AG04450 (cell line): ENCODE measurements around the gene CHCHD3. TPM values are rescaled to one million over a fixed set of nuclear protein-coding genes. Genes with fewer than 3 reads are reported as not detected.

Experiments used
- CTCF ChIA-PET: fragments of 300-600, 350-600 bp; formaldehyde crosslinking; extraction: SDS; loops from one replicate; lab custom pipeline; 2022; ENCODE audit warnings: antibody characterized with exemption, inconsistent platforms; lab: Charles Lee
- POLR2A ChIA-PET: fragments of 350-600 bp; formaldehyde crosslinking; extraction: SDS; loops from one replicate; lab custom pipeline; 2021; ENCODE audit warnings: antibody characterized with exemption, inconsistent platforms; lab: Yijun Ruan, JAX
- DNase-seq: peaks from one replicate; pipeline ENCODE4 v3.0.0-alpha.2; 2011; ENCODE audit warnings: low read depth, low spot score
- H3K27ac ChIP-seq: one replicate; pipeline ENCODE4 v1.5.1; 2012; ENCODE audit warnings: low read depth, low read length, control low read depth
- H3K27me3 ChIP-seq: one replicate; pipeline ENCODE4 v1.6.0; 2012; ENCODE audit warnings: low read length; ENCODE audit not compliant: control insufficient read depth, insufficient read depth
- H3K4me3 ChIP-seq: 2 replicates; pipeline ENCODE4 v1.5.1; 2011; ENCODE audit warnings: mild to moderate bottlenecking, low read depth, low read length, control low read depth
- H3K9me3 ChIP-seq: 2 replicates; pipeline ENCODE4 v1.5.1; 2012; ENCODE audit warnings: low read length; ENCODE audit not compliant: control insufficient read depth, insufficient read depth
- polyA plus RNA-seq: library from polyadenylated mRNA; depleted of rRNA; stranded (reverse); fragments of >200 nt; gene quantifications from 2 replicates; pipeline ENCODE4 v1.2.3, GENCODE V29; 2011
- TF ChIP-seq, protein P1 (sequence below): IDR thresholded peaks from 2 replicates; pipeline ENCODE4 v1.5.1; 2011; ENCODE audit warnings: low read depth, low read length, control low read depth, inconsistent platforms

The CHCHD3 gene
- polyA plus RNA-seq, 1 experiment, result 77.8 TPM

DNA sequence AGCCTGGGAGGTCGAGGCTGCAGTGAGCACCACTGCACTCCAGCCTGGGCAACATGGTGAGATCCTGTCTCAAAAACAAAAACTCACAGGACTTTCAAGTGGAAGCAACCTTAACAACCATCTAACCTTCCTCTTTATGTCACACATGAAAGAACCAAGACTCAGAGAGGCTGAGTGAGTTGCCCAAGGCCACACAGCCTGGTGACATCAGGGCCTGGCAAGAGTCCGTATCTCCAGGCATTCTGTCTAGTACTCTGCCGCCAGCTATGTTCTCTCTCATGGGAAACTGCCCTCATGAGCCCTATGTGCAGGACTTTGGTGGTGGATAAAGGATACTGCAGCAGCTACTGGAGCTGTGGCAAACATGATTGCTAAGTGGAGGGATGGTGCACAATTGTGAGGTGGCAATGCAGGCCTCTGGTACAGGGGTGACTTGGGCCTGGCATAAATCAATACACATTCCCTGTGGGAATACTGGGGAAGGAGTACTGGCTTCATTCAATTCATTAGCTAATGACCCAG lies 10.1 kb upstream of the CHCHD3 start:
- Histone ChIP-seq H3K27ac (no peak overlapping the region), H3K27me3 (peaks cover 4% of the 10 kb centered on the region), H3K4me3 (no peak overlapping the region), H3K9me3 (no peaks in the 10 kb centered on the region)
- CTCF ChIA-PET, result no interaction called here
- TF ChIP-seq, protein P1, sequence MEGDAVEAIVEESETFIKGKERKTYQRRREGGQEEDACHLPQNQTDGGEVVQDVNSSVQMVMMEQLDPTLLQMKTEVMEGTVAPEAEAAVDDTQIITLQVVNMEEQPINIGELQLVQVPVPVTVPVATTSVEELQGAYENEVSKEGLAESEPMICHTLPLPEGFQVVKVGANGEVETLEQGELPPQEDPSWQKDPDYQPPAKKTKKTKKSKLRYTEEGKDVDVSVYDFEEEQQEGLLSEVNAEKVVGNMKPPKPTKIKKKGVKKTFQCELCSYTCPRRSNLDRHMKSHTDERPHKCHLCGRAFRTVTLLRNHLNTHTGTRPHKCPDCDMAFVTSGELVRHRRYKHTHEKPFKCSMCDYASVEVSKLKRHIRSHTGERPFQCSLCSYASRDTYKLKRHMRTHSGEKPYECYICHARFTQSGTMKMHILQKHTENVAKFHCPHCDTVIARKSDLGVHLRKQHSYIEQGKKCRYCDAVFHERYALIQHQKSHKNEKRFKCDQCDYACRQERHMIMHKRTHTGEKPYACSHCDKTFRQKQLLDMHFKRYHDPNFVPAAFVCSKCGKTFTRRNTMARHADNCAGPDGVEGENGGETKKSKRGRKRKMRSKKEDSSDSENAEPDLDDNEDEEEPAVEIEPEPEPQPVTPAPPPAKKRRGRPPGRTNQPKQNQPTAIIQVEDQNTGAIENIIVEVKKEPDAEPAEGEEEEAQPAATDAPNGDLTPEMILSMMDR, result no peak
- POLR2A ChIA-PET, result no interaction called here
- DNase-seq, result no peak

DNA sequence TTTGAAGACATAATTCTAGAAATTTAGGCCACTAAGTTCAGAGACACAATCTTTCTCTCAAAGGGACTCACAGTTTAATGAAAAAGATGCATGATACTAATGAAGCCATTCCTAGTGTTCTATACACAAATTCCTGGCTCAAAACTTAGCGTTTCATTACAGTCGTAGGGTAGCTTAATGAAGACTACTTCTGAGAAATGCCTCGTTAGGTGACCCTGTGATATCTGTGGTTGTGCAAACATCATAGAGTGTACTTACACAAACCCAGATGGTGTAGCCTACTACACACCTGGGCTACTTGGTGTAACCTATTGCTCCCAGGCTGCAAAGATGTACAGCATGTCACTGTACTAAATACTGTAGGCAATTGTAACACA lies 488 bp upstream of the CHCHD3 start:
- Histone ChIP-seq H3K4me3 (no peak overlapping the region), H3K9me3 (peaks cover 2% of the 10 kb centered on the region; the same call in 1 of the 2 replicates), H3K27ac (no peak overlapping the region), H3K27me3 (no peaks in the 10 kb centered on the region)
- TF ChIP-seq, protein P1, result no peak
- no peak for DNase-seq
- ChIA-PET CTCF (interaction anchor here (1.2 to 1.4 kb wide), 2 partner anchors 352 to 772 kb away, joined by 3 to 4 read pairs; no protein-coding TSS in a partner anchor), POLR2A (interaction anchor here (0.6 to 1.0 kb wide), 3 partner anchors 17 to 56 kb away, joined by 3 to 5 read pairs (median 3); no protein-coding TSS in a partner anchor)

DNA sequence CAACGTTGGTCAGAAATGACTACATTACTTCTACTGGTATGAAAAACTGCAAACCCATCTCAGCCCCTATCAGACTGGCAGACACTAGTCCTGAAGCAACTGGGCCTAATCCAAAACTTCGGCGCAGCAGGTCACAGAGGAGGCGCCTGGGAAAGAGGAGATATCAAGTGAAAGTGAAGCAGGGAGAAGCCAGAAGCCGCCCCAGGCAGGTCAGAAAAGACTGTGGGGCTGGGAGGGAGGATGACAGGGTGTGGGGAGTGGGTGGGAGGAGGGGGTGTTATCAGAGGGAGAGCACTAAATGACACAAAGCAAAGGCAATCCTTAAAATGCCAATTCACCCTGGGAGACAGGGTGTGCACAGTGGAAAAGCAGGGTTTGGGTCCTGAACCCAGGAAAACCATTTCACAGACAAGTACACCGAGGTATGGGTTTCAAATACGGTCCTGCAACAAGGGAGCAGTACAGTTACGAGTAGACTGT lies 731 bp downstream of the CHCHD3 start:
- Histone ChIP-seq H3K27ac (no peak overlapping the region), H3K27me3 (no peaks in the 10 kb centered on the region), H3K9me3 (peaks cover 2% of the 10 kb centered on the region; the same call in 1 of the 2 replicates), H3K4me3 (peak overlapping the region; percentile 92)
- TF ChIP-seq, protein P1, result no peak
- ChIA-PET POLR2A (interaction anchor here (1.0 kb wide), 1 partner anchor 29 kb away, joined by 5 read pairs; no protein-coding TSS in a partner anchor), CTCF (no interaction called here)
- DNase-seq, result no peak

DNA sequence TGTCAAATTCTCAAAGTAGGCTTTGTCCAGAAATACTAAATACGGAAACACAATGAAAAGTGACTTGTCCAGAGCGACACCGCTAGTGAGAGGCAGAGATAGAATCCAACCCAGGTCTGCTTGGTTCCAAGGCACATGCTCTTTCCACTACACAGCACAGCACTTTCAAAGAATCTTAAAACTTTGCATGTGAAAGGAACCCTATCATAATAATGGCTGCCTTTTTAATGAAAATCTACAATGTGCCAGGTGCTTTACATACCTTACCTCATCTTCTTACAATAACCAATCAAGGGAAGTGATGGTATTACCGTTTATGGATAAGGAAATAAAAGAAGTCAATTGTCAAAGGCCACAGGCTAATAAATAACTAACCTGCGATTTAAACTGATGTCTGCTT lies 2.6 kb downstream of the CHCHD3 start:
- no peak overlapping the region for H3K27ac ChIP-seq
- H3K4me3 ChIP-seq, result no peak overlapping the region
- DNase-seq, result no peak
- ChIA-PET POLR2A (no interaction called here), CTCF (no interaction called here)
- peaks cover 2% of the 10 kb centered on the region; the same call in 1 of the 2 replicates for H3K9me3 ChIP-seq
- H3K27me3 ChIP-seq, result no peaks in the 10 kb centered on the region
- TF ChIP-seq, protein P1, result no peak

DNA sequence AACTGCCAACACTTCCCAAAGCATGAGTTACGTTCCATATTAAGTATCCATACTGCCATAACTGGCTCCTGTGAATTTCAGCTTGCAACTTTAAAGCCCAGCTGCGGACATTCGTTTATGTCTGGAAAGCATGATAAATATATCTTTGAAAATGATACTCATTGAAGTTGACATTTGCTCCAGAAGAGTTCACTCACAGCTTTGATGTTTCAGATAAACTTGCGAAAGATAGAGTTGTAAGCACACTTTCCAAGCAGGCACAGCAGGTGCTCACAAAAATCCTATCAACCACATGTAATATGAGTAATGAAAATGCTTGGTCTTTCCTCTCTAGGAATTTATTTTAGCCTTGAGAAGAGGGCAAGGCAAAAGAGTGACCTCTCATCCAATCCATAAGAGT lies 4.5 kb downstream of the CHCHD3 start:
- Histone ChIP-seq H3K9me3 (peaks cover 2% of the 10 kb centered on the region; the same call in 1 of the 2 replicates), H3K27ac (no peak overlapping the region), H3K4me3 (no peak overlapping the region), H3K27me3 (no peaks in the 10 kb centered on the region)
- TF ChIP-seq, protein P1, result no peak
- DNase-seq, result no peak
- POLR2A ChIA-PET, result no interaction called here
- CTCF ChIA-PET, result no interaction called here
